Measurements from ENCODE around the gene ANAPC4. TPM values are rescaled to one million over a fixed set of nuclear protein-coding genes. Genes with fewer than 3 reads are reported as not detected.
"Not testable (repeated sequence)": the region's sequence is repeated elsewhere in the genome, so short reads cannot be mapped to it uniquely, and the experiment has no call there.

Gene ANAPC4
- total RNA-seq (10 to 100 TPM; 13.9 to 16.0 (median 15.4) TPM), polyA plus RNA-seq (10.3 TPM)
- long read RNA-seq, donor 1, transcript ANAPC4-201 (29 exons, 2,685 nt): major isoform, 22 of 42 reads
- long read RNA-seq, donor 1, transcript ANAPC4-210 (29 exons, 2,599 nt): minor isoform, 6 of 42 reads
- long read RNA-seq, donor 1, partial matches to known transcripts: 0 of 42 reads
- long read RNA-seq, donor 1, other reads (novel, unspliced or antisense): 14 of 42 reads
- long read RNA-seq, donor 2, partial matches to known transcripts: 1 of 11 reads
- long read RNA-seq, donor 2, other reads (novel, unspliced or antisense): 4 of 11 reads
- long read RNA-seq, donor 3, transcript ANAPC4-210 (29 exons, 2,599 nt): minor isoform, 15 of 91 reads
- long read RNA-seq, donor 3, transcript ANAPC4-201 (29 exons, 2,685 nt): major isoform, 24 of 91 reads
- long read RNA-seq, donor 3, partial matches to known transcripts: 14 of 91 reads
- long read RNA-seq, donor 3, other reads (novel, unspliced or antisense): 37 of 91 reads
- long read RNA-seq, donor 4, transcript ANAPC4-201 (29 exons, 2,685 nt): major isoform, 12 of 26 reads
- long read RNA-seq, donor 4, transcript ANAPC4-210 (29 exons, 2,599 nt): minor isoform, 7 of 26 reads
- long read RNA-seq, donor 4, partial matches to known transcripts: 1 of 26 reads
- long read RNA-seq, donor 4, other reads (novel, unspliced or antisense): 6 of 26 reads

- peak; percentile 99 for ATAC-seq
- Histone ChIP-seq H3K27ac (ENCODE audit: low read length) (peak within 1 kb of the TSS; percentile 66), H3K4me3 (ENCODE audit: low read length) (peak within 1 kb of the TSS; percentile 99), H3K9me3 (ENCODE audit: control insufficient read depth, low read length) (no peaks in the 10 kb centered on the region), H3K4me1 (ENCODE audit: control insufficient read depth, insufficient read depth, low read length) (peaks cover 7% of the 10 kb centered on the region), H3K27me3 (ENCODE audit: control insufficient read depth, insufficient read depth) (no peaks in the 10 kb centered on the region)
- WGBS: under 1% methylated on average over 74 of the region's 74 CpGs
- DNase-seq: peak; percentile 98 to 99 (median 99)
- intact Hi-C loops (cut with DNase I): no loop called here
These were observed at the start of gene ANAPC4 for GRCh38 chr4:25376754-25377571. Gene ANAPC4 (plus strand): TSS chr4:25377263. CDS start chr4:25377428, 165 bp downstream.

GRCh38 chr4:25328463-25328862 lies 48.6 kb upstream of the ANAPC4 start:
- ATAC-seq; H3K27me3 ChIP-seq (ENCODE audit: control insufficient read depth, insufficient read depth); H3K9me3 ChIP-seq (ENCODE audit: control insufficient read depth, low read length); DNase-seq; H3K27ac ChIP-seq (ENCODE audit: low read length); H3K4me1 ChIP-seq (ENCODE audit: control insufficient read depth, insufficient read depth, low read length); intact Hi-C loops (cut with DNase I); H3K4me3 ChIP-seq (ENCODE audit: low read length): not testable (repeated sequence)
- 97% methylated on average over 3 of the region's 3 CpGs for WGBS

GRCh38 chr4:25330335-25330734 lies 46.7 kb upstream of the ANAPC4 start:
- WGBS: 93% methylated on average over 1 of the region's 1 CpG

GRCh38 chr4:25330905-25331808 lies 45.9 kb upstream of the ANAPC4 start:
- H3K4me3 ChIP-seq (ENCODE audit: low read length): no peak overlapping the region
- no peak overlapping the region for H3K27ac ChIP-seq (ENCODE audit: low read length)
- intact Hi-C loops (cut with DNase I): no loop called here
- WGBS: 82% methylated on average over 12 of the region's 12 CpGs
- ATAC-seq (no peak), DNase-seq (no peak)
- no peaks in the 10 kb centered on the region for H3K9me3 ChIP-seq (ENCODE audit: control insufficient read depth, low read length)
- H3K4me1 ChIP-seq (ENCODE audit: control insufficient read depth, insufficient read depth, low read length): no peaks in the 10 kb centered on the region
- H3K27me3 ChIP-seq (ENCODE audit: control insufficient read depth, insufficient read depth): no peaks in the 10 kb centered on the region

More at GRCh38 chr4:25330335-25330734, 46.7 kb upstream of the ANAPC4 start:
- H3K27me3 ChIP-seq (ENCODE audit: control insufficient read depth, insufficient read depth): no peaks in the 10 kb centered on the region
- H3K4me1 ChIP-seq (ENCODE audit: control insufficient read depth, insufficient read depth, low read length): no peaks in the 10 kb centered on the region
- DNase-seq (no peak), ATAC-seq (no peak)
- H3K27ac ChIP-seq (ENCODE audit: low read length): no peak overlapping the region
- intact Hi-C loops (cut with DNase I): no loop called here
- no peak overlapping the region for H3K4me3 ChIP-seq (ENCODE audit: low read length)
- H3K9me3 ChIP-seq (ENCODE audit: control insufficient read depth, low read length): no peaks in the 10 kb centered on the region

- no peaks in the 10 kb centered on the region for H3K4me1 ChIP-seq (ENCODE audit: control insufficient read depth, insufficient read depth, low read length)
- H3K4me3 ChIP-seq (ENCODE audit: low read length): no peak overlapping the region
- WGBS: over 99% methylated on average over 2 of the region's 2 CpGs
- intact Hi-C loops (cut with DNase I): no loop called here
- ATAC-seq (no peak), DNase-seq (no peak)
- no peaks in the 10 kb centered on the region for H3K9me3 ChIP-seq (ENCODE audit: control insufficient read depth, low read length)
- no peak overlapping the region for H3K27ac ChIP-seq (ENCODE audit: low read length)
- H3K27me3 ChIP-seq (ENCODE audit: control insufficient read depth, insufficient read depth): no peaks in the 10 kb centered on the region
These were observed 33.4 kb upstream of the ANAPC4 start for GRCh38 chr4:25343671-25344070.

GRCh38 chr4:25345744-25346143 lies 31.3 kb upstream of the ANAPC4 start:
- intact Hi-C loops (cut with DNase I): no loop called here
- H3K9me3 ChIP-seq (ENCODE audit: control insufficient read depth, low read length): no peaks in the 10 kb centered on the region
- ATAC-seq: peak in 1 of 2 donors; percentile 37
- no peak overlapping the region for H3K27ac ChIP-seq (ENCODE audit: low read length)
- WGBS: 68% methylated on average over 5 of the region's 5 CpGs
- H3K4me3 ChIP-seq (ENCODE audit: low read length): no peak overlapping the region
- no peaks in the 10 kb centered on the region for H3K4me1 ChIP-seq (ENCODE audit: control insufficient read depth, insufficient read depth, low read length)
- no peak for DNase-seq
- no peaks in the 10 kb centered on the region for H3K27me3 ChIP-seq (ENCODE audit: control insufficient read depth, insufficient read depth)

- ATAC-seq (no peak), DNase-seq (no peak)
- Histone ChIP-seq H3K27me3 (ENCODE audit: control insufficient read depth, insufficient read depth) (no peaks in the 10 kb centered on the region), H3K27ac (ENCODE audit: low read length) (no peak overlapping the region), H3K9me3 (ENCODE audit: control insufficient read depth, low read length) (no peaks in the 10 kb centered on the region), H3K4me1 (ENCODE audit: control insufficient read depth, insufficient read depth, low read length) (no peaks in the 10 kb centered on the region), H3K4me3 (ENCODE audit: low read length) (no peak overlapping the region)
- 89% methylated on average over 3 of the region's 3 CpGs for WGBS
- intact Hi-C loops (cut with DNase I): no loop called here
These were observed 30.1 kb upstream of the ANAPC4 start for GRCh38 chr4:25346913-25347312.

- no peak for ATAC-seq
These were observed 29.6 kb upstream of the ANAPC4 start for GRCh38 chr4:25347473-25347872.

GRCh38 chr4:25347971-25348370 lies 29.1 kb upstream of the ANAPC4 start:
- WGBS: 62% methylated on average over 2 of the region's 2 CpGs
- DNase-seq: no peak
- no peaks in the 10 kb centered on the region for H3K4me1 ChIP-seq (ENCODE audit: control insufficient read depth, insufficient read depth, low read length)
- H3K27ac ChIP-seq (ENCODE audit: low read length): no peak overlapping the region
- H3K4me3 ChIP-seq (ENCODE audit: low read length): no peak overlapping the region
- no peak for ATAC-seq
- H3K9me3 ChIP-seq (ENCODE audit: control insufficient read depth, low read length): no peaks in the 10 kb centered on the region
- intact Hi-C loops (cut with DNase I): no loop called here
- H3K27me3 ChIP-seq (ENCODE audit: control insufficient read depth, insufficient read depth): no peaks in the 10 kb centered on the region

More at GRCh38 chr4:25347473-25347872, 29.6 kb upstream of the ANAPC4 start:
- no peaks in the 10 kb centered on the region for H3K27me3 ChIP-seq (ENCODE audit: control insufficient read depth, insufficient read depth)
- no peaks in the 10 kb centered on the region for H3K4me1 ChIP-seq (ENCODE audit: control insufficient read depth, insufficient read depth, low read length)
- intact Hi-C loops (cut with DNase I): no loop called here
- no peak overlapping the region for H3K4me3 ChIP-seq (ENCODE audit: low read length)
- 65% methylated on average over 2 of the region's 2 CpGs for WGBS
- no peak for DNase-seq
- no peak overlapping the region for H3K27ac ChIP-seq (ENCODE audit: low read length)
- no peaks in the 10 kb centered on the region for H3K9me3 ChIP-seq (ENCODE audit: control insufficient read depth, low read length)

GRCh38 chr4:25350561-25350960 lies 26.5 kb upstream of the ANAPC4 start:
- DNase-seq: no peak
- H3K27me3 ChIP-seq (ENCODE audit: control insufficient read depth, insufficient read depth): no peaks in the 10 kb centered on the region
- WGBS: 88% methylated on average over 2 of the region's 2 CpGs
- no peak overlapping the region for H3K27ac ChIP-seq (ENCODE audit: low read length)
- no peak for ATAC-seq
- no peaks in the 10 kb centered on the region for H3K9me3 ChIP-seq (ENCODE audit: control insufficient read depth, low read length)
- H3K4me3 ChIP-seq (ENCODE audit: low read length): no peak overlapping the region
- intact Hi-C loops (cut with DNase I): no loop called here
- H3K4me1 ChIP-seq (ENCODE audit: control insufficient read depth, insufficient read depth, low read length): no peaks in the 10 kb centered on the region

Data from right cardiac atrium (tissue), 5 donors.